Adrenal gland (tissue), 5 donors: ENCODE measurements around the gene UST.

Experiments used
- POLR2A ChIP-seq, 2 donors: fragments of 450-650 bp; IDR thresholded peaks; one replicate each; pipeline ENCODE4 v1.6.1; 2017; ENCODE audit warnings: antibody characterized with exemption in 2 of 2, mild to moderate bottlenecking in 2 of 2, moderate library complexity in 1 of 2
- TF ChIP-seq, protein P1 (sequence below), 6 experiments: fragments of 450-650 bp in 4 of 6; fragments of 200-600 bp in 2 of 6; sonication (generic) in 1 of 6; IDR thresholded peaks; 1 replicate in 5 of 6; 2 replicates in 1 of 6; pipeline versions ENCODE4 v1.5.1 to v1.8.0; 2016 to 2021; ENCODE audit warnings: antibody characterized with exemption in 6 of 6, mild to moderate bottlenecking in 2 of 6, moderate library complexity in 1 of 6
- donor health status: DM: no; HTN: no; CAD: no.

- TF ChIP-seq, protein P1, sequence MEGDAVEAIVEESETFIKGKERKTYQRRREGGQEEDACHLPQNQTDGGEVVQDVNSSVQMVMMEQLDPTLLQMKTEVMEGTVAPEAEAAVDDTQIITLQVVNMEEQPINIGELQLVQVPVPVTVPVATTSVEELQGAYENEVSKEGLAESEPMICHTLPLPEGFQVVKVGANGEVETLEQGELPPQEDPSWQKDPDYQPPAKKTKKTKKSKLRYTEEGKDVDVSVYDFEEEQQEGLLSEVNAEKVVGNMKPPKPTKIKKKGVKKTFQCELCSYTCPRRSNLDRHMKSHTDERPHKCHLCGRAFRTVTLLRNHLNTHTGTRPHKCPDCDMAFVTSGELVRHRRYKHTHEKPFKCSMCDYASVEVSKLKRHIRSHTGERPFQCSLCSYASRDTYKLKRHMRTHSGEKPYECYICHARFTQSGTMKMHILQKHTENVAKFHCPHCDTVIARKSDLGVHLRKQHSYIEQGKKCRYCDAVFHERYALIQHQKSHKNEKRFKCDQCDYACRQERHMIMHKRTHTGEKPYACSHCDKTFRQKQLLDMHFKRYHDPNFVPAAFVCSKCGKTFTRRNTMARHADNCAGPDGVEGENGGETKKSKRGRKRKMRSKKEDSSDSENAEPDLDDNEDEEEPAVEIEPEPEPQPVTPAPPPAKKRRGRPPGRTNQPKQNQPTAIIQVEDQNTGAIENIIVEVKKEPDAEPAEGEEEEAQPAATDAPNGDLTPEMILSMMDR (IDR thresholded peaks at IDR 0.05), result no peak
- TF ChIP-seq POLR2A (IDR thresholded peaks at IDR 0.05), result no peak
These were observed 284.5 kb downstream of the UST start for GRCh38 chr6:149031201-149031858.
